Measurements from ENCODE around the gene IL4. TPM values are rescaled to one million over a fixed set of nuclear protein-coding genes. Genes with fewer than 3 reads are reported as not detected.

IL4 gene
- polyA plus RNA-seq, 1 donor (not counting 4 experiments of a cell fraction or from before 2014, with no cell fraction given) = not detected

GRCh38 chr5:132669966-132670882 lies 3.6 kb upstream of the IL4 start:
- FAIRE-seq = no peak
- TF ChIP-seq CTCF (optimal IDR thresholded peaks at IDR 0.05 in 1 of 3, IDR thresholded peaks at IDR 0.05 in 1 of 3, conservative IDR thresholded peaks at IDR 0.05 in 1 of 3; ENCODE audit: extremely low read depth in 1 of 3, insufficient read depth in 2 of 3, low read length in 3 of 3) (no peak), EZH2 (IDR thresholded peaks at IDR 0.05; ENCODE audit: low read length) (no peak)

GRCh38 chr5:132671000-132671399 lies 2.8 kb upstream of the IL4 start:
- Histone ChIP-seq H3K27me3 (ENCODE audit: control insufficient read depth, extremely low read depth, insufficient read depth, low read length) (no peaks in the 10 kb centered on the region), H4K20me1 (ENCODE audit: control insufficient read depth, extremely low read depth, insufficient read depth, low read length) (no peaks in the 10 kb centered on the region), H3K36me3 (ENCODE audit: control insufficient read depth in 2 of 2, extremely low read depth in 1 of 2, insufficient read depth in 2 of 2, low read length in 2 of 2) (no peaks in the 10 kb centered on the region), H2AFZ (ENCODE audit: control insufficient read depth, low read length) (no peak overlapping the region), H3K9me1 (ENCODE audit: control insufficient read depth, extremely low read depth, insufficient read depth, low read length) (no peaks in the 10 kb centered on the region), H3K9me3 (ENCODE audit: control insufficient read depth, low read depth, low read length) (no peaks in the 10 kb centered on the region), H3K4me2 (ENCODE audit: control insufficient read depth, extremely low read depth, insufficient read depth, low read depth, low read length) (no peak overlapping the region), H3K4me1 (ENCODE audit: control insufficient read depth, extremely low read depth, insufficient read depth, low read length) (peaks cover 14% of the 10 kb centered on the region), H3K27ac (ENCODE audit: control insufficient read depth, insufficient read depth, low read length) (no peak overlapping the region), H3K9ac (ENCODE audit: control insufficient read depth, extremely low read depth, insufficient read depth, low read length) (no peak overlapping the region), H3K79me2 (ENCODE audit: control insufficient read depth, insufficient read depth, low read length) (no peaks in the 10 kb centered on the region), H3K4me3 (ENCODE audit: control insufficient read depth in 2 of 3, extremely low read depth in 1 of 3, insufficient read depth in 2 of 3, low read depth in 1 of 3, low read length in 3 of 3) (no peak overlapping the region)
- FAIRE-seq (no peak), DNase-seq (ENCODE audit: low read depth, low spot score) (no peak)
- TF ChIP-seq EZH2 (IDR thresholded peaks at IDR 0.05; ENCODE audit: low read length) (no peak), CTCF (optimal IDR thresholded peaks at IDR 0.05 in 1 of 3, IDR thresholded peaks at IDR 0.05 in 1 of 3, conservative IDR thresholded peaks at IDR 0.05 in 1 of 3; ENCODE audit: extremely low read depth in 1 of 3, insufficient read depth in 2 of 3, low read length in 3 of 3) (no peak)
- dilution Hi-C loops (cut with MboI; ENCODE audit: extremely low pct_ligation_motif_present, low sequenced_read_pairs) = no loop called here

More at GRCh38 chr5:132669966-132670882, 3.6 kb upstream of the IL4 start:
- H3K36me3 ChIP-seq (ENCODE audit: control insufficient read depth in 2 of 2, extremely low read depth in 1 of 2, insufficient read depth in 2 of 2, low read length in 2 of 2) = no peaks in the 10 kb centered on the region
- peaks cover 14% of the 10 kb centered on the region for H3K4me1 ChIP-seq (ENCODE audit: control insufficient read depth, extremely low read depth, insufficient read depth, low read length)
- H3K9me3 ChIP-seq (ENCODE audit: control insufficient read depth, low read depth, low read length) = no peaks in the 10 kb centered on the region
- DNase-seq (ENCODE audit: low read depth, low spot score) = no peak
- no peaks in the 10 kb centered on the region for H3K9me1 ChIP-seq (ENCODE audit: control insufficient read depth, extremely low read depth, insufficient read depth, low read length)
- dilution Hi-C loops (cut with MboI; ENCODE audit: extremely low pct_ligation_motif_present, low sequenced_read_pairs) = no loop called here
- no peaks in the 10 kb centered on the region for H3K27me3 ChIP-seq (ENCODE audit: control insufficient read depth, extremely low read depth, insufficient read depth, low read length)
- no peak overlapping the region for H3K4me2 ChIP-seq (ENCODE audit: control insufficient read depth, extremely low read depth, insufficient read depth, low read depth, low read length)
- no peaks in the 10 kb centered on the region for H3K79me2 ChIP-seq (ENCODE audit: control insufficient read depth, insufficient read depth, low read length)
- H2AFZ ChIP-seq (ENCODE audit: control insufficient read depth, low read length) = no peak overlapping the region
- no peak overlapping the region for H3K9ac ChIP-seq (ENCODE audit: control insufficient read depth, extremely low read depth, insufficient read depth, low read length)
- no peak overlapping the region for H3K4me3 ChIP-seq (ENCODE audit: control insufficient read depth in 2 of 3, extremely low read depth in 1 of 3, insufficient read depth in 2 of 3, low read depth in 1 of 3, low read length in 3 of 3)
- no peak overlapping the region for H3K27ac ChIP-seq (ENCODE audit: control insufficient read depth, insufficient read depth, low read length)
- no peaks in the 10 kb centered on the region for H4K20me1 ChIP-seq (ENCODE audit: control insufficient read depth, extremely low read depth, insufficient read depth, low read length)

All from keratinocyte (primary cell).